ENCODE results near the gene CYFIP1. TPM values are rescaled to one million over a fixed set of nuclear protein-coding genes. Genes with fewer than 3 reads are reported as not detected.
"Not testable (repeated sequence)": the region's sequence is repeated elsewhere in the genome, so short reads cannot be mapped to it uniquely, and the experiment has no call there.

Gene CYFIP1
- total and polyA plus RNA-seq, 7 donors: 9.1 to 43.0 (median 23.3) TPM

DNA sequence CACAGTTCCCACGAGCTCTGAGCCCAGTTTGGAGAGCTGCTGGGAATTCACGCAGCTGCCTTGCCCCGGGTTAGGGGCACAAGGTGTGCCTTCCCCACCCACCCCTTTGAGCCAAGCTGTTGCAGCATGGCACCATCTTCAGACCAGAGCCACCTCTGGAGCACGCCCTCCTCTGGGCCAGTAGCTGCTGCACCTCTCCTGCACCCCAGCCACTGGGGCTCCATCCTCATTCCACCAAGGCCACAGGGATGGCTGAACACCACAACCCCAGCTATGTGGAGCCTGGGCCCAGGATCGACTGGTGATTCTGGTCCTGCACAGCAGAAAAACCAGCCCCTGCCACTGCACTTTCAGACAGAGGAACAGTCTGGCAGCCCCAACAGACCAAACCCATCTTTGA, 33.5 kb upstream of the CYFIP1 start:
- Histone ChIP-seq H3K36me3 (ENCODE audit: insufficient read depth in 1 of 2, low read depth in 1 of 2) (peaks cover 10 to 90% of the 10 kb centered on the region in 2 donors), H3K27ac (no peak overlapping the region), H3K27me3 (ENCODE audit: insufficient read depth in 3 of 3, low read length in 2 of 3) (no peaks in the 10 kb centered on the region), H3K9me3 (no peaks in the 10 kb centered on the region), H3K4me1 (no peaks in the 10 kb centered on the region), H3K4me3 (no peak overlapping the region)
- TF ChIP-seq, protein P1, sequence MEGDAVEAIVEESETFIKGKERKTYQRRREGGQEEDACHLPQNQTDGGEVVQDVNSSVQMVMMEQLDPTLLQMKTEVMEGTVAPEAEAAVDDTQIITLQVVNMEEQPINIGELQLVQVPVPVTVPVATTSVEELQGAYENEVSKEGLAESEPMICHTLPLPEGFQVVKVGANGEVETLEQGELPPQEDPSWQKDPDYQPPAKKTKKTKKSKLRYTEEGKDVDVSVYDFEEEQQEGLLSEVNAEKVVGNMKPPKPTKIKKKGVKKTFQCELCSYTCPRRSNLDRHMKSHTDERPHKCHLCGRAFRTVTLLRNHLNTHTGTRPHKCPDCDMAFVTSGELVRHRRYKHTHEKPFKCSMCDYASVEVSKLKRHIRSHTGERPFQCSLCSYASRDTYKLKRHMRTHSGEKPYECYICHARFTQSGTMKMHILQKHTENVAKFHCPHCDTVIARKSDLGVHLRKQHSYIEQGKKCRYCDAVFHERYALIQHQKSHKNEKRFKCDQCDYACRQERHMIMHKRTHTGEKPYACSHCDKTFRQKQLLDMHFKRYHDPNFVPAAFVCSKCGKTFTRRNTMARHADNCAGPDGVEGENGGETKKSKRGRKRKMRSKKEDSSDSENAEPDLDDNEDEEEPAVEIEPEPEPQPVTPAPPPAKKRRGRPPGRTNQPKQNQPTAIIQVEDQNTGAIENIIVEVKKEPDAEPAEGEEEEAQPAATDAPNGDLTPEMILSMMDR (IDR thresholded peaks at IDR 0.05): no peak
- ATAC-seq (no peak), DNase-seq (no peak)
- intact Hi-C loops (cut with DNase I): no loop called here
- 93 to 98% (median 97%) methylated on average over 5 of the region's 5 CpGs for whole genome bisulfite sequencing, 3 donors

DNA sequence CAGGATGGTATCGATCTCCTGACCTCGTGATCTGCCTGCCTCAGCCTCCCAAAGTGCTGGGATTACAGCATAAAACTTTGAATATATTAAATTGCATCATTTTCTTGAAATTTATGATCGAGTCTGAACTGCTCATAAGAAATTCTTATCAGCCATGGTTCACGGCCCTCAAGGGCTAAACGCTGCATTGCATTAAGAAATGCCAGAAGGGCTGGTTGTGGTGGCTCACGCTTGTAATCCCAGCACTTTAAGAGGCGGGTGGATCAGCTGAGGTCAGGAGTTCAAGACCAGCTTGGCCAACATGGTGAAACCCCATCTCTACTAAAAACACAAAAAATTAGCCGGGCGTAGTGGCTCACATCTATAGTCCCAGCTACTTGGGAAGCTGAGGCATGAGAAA, 32.4 kb upstream of the CYFIP1 start:
- H3K27ac ChIP-seq; intact Hi-C loops (cut with DNase I); H3K4me1 ChIP-seq; H3K9me3 ChIP-seq; H3K27me3 ChIP-seq (ENCODE audit: insufficient read depth in 3 of 3, low read length in 2 of 3); DNase-seq; ATAC-seq; H3K4me3 ChIP-seq: not testable (repeated sequence)
- 93 to 98% (median 94%) methylated on average over 9 of the region's 9 CpGs for WGBS, 3 donors
- peaks cover 10 to 90% of the 10 kb centered on the region in 2 donors for H3K36me3 ChIP-seq (ENCODE audit: insufficient read depth in 1 of 2, low read depth in 1 of 2)

- intact Hi-C loops (cut with DNase I): no loop called here
- Histone ChIP-seq H3K27me3 (ENCODE audit: insufficient read depth in 3 of 3, low read length in 2 of 3) (no peaks in the 10 kb centered on the region), H3K4me1 (no peaks in the 10 kb centered on the region), H3K27ac (no peak overlapping the region), H3K9me3 (no peaks in the 10 kb centered on the region), H3K4me3 (no peak overlapping the region), H3K36me3 (ENCODE audit: insufficient read depth in 1 of 2, low read depth in 1 of 2) (peaks cover 5 to 97% of the 10 kb centered on the region in 2 donors)
- 95 to 99% (median 98%) methylated on average over 5 of the region's 5 CpGs for WGBS, 3 donors
- no peak for ATAC-seq
- DNase-seq: no peak
- TF ChIP-seq, protein P1 (IDR thresholded peaks at IDR 0.05): no peak
Observed at GRCh38 chr15:23003736-23004135, 23.6 kb upstream of the CYFIP1 start.

DNA sequence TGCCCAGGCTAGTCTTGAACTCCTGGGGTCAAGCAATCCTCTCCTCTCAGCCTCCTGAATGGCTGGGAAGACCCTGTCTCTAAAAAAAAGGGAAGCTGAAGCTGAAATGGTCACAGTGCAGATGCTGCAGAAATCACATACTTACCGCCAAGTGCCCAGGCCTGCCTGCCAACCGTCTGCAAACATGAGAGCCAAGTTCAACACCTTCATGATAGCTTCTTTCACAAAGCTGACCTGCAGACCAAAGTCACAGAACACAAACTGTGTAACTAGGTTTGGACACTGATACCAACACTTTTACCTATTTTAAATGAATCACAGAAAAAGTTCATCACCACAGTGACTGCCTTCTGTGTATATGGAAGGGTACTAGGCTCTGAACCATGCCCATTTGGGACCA, 22.8 kb upstream of the CYFIP1 start:
- intact Hi-C loops (cut with DNase I): no loop called here
- ATAC-seq (no peak), DNase-seq (no peak)
- 70 to 92% (median 77%) methylated on average over 2 of the region's 2 CpGs for WGBS, 3 donors
- Histone ChIP-seq H3K27me3 (ENCODE audit: insufficient read depth in 3 of 3, low read length in 2 of 3) (no peaks in the 10 kb centered on the region), H3K4me3 (no peak overlapping the region), H3K36me3 (ENCODE audit: insufficient read depth in 1 of 2, low read depth in 1 of 2) (peaks cover 5 to 89% of the 10 kb centered on the region in 2 donors), H3K9me3 (no peaks in the 10 kb centered on the region), H3K4me1 (no peaks in the 10 kb centered on the region), H3K27ac (no peak overlapping the region)
- TF ChIP-seq, protein P1 (IDR thresholded peaks at IDR 0.05): no peak

GRCh38 chr15:22995795-22996194, 15.6 kb upstream of the CYFIP1 start:
- ATAC-seq: no peak

More at GRCh38 chr15:22995795-22996194, 15.6 kb upstream of the CYFIP1 start:
- no peak for DNase-seq
- Histone ChIP-seq H3K4me3 (no peak overlapping the region), H3K27me3 (ENCODE audit: insufficient read depth in 3 of 3, low read length in 2 of 3) (no peaks in the 10 kb centered on the region), H3K36me3 (ENCODE audit: insufficient read depth in 1 of 2, low read depth in 1 of 2) (peaks cover 0 to 60% of the 10 kb centered on the region in 2 donors), H3K9me3 (no peaks in the 10 kb centered on the region), H3K27ac (no peak overlapping the region), H3K4me1 (no peaks in the 10 kb centered on the region)
- intact Hi-C loops (cut with DNase I): no loop called here
- TF ChIP-seq, protein P1 (IDR thresholded peaks at IDR 0.05): no peak
- WGBS, 3 donors: 93 to 95% (median 94%) methylated on average over 7 of the region's 7 CpGs
